Left ventricle myocardium inferior (tissue), 1 donor: ENCODE measurements around the gene THSD4. TPM values are rescaled to one million over a fixed set of nuclear protein-coding genes. Genes with fewer than 3 reads are reported as not detected.
A peak's percentile ranks its signal among the peaks of the same experiment; 100 is the strongest.

Source experiments
- DNase-seq: peaks from one replicate; pipeline ENCODE4 v3.0.0-alpha.2; 2020
- H3K27ac ChIP-seq: fragments of 200-600 bp; replicated peaks from 2 replicates; pipeline ENCODE4 v1.8.0; 2021
- H3K27me3 ChIP-seq: fragments of 200-600 bp; 2 replicates; pipeline ENCODE4 v1.8.0; 2021; ENCODE audit warnings: low read depth
- H3K36me3 ChIP-seq: fragments of 200-600 bp; 2 replicates; pipeline ENCODE4 v1.8.0; 2021
- H3K4me1 ChIP-seq: fragments of 200-600 bp; 2 replicates; pipeline ENCODE4 v1.8.0; 2021
- H3K4me3 ChIP-seq: fragments of 200-600 bp; 2 replicates; pipeline ENCODE4 v1.8.0; 2021; ENCODE audit warnings: mild to moderate bottlenecking, moderate library complexity
- H3K9me3 ChIP-seq: fragments of 200-600 bp; replicated peaks from 2 replicates; pipeline ENCODE4 v1.8.0; 2021
- intact Hi-C: fragments of 100-400 bp; cut with micrococcal nuclease; formaldehyde crosslinking; loops from one replicate; pipeline ENCODE4 v1.11.0; 2022
- total RNA-seq: library from RNA; stranded (reverse); fragmentation: NEBNext Ultra II Directional; extraction: Animal tissue kit (Norgen Biotek cat#: 25700); gene quantifications from one replicate; pipeline ENCODE4 v1.2.1, GENCODE V29; 2021
- TF ChIP-seq, protein P1 (sequence below): fragments of 200-600 bp; IDR thresholded peaks from 2 replicates; pipeline ENCODE4 v1.8.0; 2021; ENCODE audit warnings: antibody characterized with exemption, mild to moderate bottlenecking, borderline replicate concordance
- donor health status: DM: no; HTN: yes; CAD: no; lungs with severe emphysema.

THSD4 gene
- total RNA-seq, 1 donor from 2014 or later, result 95.8 TPM

DNA sequence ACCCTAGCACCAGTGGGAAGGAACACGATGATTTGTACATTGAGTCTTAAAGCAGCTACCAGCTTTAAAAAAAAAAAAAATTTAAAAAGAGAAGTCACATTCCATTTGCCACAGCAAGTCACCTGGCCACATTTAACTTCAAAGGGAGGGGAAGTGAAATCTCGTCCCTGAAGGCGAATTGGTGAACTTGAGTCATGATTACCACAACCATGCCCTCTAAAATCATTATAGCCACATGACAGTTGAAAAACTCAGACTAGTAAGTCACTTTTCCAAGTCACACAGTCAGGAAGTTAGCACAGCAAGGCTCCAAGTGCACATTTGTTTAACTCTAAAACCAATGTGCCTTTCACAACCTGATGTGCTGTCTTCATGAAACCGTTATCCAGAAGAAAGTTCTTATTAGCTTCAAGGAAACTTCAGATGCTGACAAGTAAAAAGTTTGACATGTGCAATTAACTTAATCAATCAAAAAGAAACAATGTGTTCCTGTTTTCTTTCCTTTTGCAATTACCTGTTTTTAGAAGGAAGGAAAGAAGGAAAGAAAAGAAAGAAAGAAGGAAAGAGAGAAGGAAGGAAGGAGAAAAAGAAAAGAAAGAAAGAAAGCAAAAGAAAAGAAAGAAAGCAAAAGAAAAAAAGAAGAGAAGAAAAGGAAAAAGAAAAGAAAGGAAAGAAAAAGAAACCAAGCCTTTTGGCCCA, 8.3 kb upstream of the THSD4 start:
- H3K4me3 ChIP-seq, result no peak overlapping the region
- intact Hi-C loops, result loop anchor here (10.0 kb wide), 3 partner anchors 92 to 328 kb away; partner anchors contain the start of genes LRRC49 and THAP10
- no peaks in the 10 kb centered on the region for H3K9me3 ChIP-seq
- H3K4me1 ChIP-seq, result no peaks in the 10 kb centered on the region
- TF ChIP-seq, protein P1, sequence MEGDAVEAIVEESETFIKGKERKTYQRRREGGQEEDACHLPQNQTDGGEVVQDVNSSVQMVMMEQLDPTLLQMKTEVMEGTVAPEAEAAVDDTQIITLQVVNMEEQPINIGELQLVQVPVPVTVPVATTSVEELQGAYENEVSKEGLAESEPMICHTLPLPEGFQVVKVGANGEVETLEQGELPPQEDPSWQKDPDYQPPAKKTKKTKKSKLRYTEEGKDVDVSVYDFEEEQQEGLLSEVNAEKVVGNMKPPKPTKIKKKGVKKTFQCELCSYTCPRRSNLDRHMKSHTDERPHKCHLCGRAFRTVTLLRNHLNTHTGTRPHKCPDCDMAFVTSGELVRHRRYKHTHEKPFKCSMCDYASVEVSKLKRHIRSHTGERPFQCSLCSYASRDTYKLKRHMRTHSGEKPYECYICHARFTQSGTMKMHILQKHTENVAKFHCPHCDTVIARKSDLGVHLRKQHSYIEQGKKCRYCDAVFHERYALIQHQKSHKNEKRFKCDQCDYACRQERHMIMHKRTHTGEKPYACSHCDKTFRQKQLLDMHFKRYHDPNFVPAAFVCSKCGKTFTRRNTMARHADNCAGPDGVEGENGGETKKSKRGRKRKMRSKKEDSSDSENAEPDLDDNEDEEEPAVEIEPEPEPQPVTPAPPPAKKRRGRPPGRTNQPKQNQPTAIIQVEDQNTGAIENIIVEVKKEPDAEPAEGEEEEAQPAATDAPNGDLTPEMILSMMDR, result no peak
- no peaks in the 10 kb centered on the region for H3K27me3 ChIP-seq
- H3K27ac ChIP-seq, result no peak overlapping the region
- no peak for DNase-seq
- H3K36me3 ChIP-seq, result no peaks in the 10 kb centered on the region

DNA sequence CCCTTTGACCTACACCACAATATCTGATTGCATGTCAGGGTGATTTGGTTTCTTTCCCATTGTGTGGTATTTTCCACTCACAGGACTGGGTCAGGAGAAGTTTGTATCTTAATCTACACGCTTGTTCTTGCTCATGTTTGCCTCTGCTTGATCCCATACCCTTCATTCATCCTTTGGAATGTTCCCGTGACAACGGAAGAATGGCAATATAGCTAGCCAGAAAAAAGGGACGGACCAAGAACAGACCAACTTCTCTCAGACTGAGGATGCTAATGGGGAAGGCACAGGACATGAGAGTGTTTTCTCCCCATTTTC, 7.8 kb upstream of the THSD4 start:
- TF ChIP-seq, protein P1, result no peak
- H3K27me3 ChIP-seq, result no peaks in the 10 kb centered on the region
- intact Hi-C loops, result loop anchor here (10.0 kb wide), 3 partner anchors 93 to 327 kb away; partner anchors contain the start of genes LRRC49 and THAP10

DNA sequence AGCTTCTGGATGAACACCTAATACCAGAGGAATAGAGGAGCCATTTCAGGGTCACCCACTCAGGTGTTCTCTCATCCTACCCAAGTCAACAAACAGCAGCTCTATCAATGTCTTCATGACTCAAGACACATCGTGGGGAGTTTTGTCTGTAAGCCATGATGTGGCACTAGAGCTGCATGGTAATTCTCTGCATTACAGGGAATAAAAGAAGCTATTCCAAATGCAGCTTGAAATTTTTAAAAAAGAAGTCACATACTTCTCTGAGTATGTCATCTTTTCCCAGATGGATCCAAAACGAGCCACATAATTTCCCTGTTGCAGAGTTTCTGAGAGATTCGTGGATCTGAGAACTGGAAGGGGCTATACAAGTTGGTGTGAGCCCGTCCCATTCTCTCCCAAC, 6.1 kb upstream of the THSD4 start:
- Histone ChIP-seq H3K9me3 (no peaks in the 10 kb centered on the region), H3K27me3 (no peaks in the 10 kb centered on the region), H3K36me3 (no peaks in the 10 kb centered on the region), H3K27ac (no peak overlapping the region), H3K4me3 (no peak overlapping the region), H3K4me1 (no peaks in the 10 kb centered on the region)
- intact Hi-C loops, result loop anchor here (10.0 kb wide), 3 partner anchors 94 to 326 kb away; partner anchors contain the start of genes LRRC49 and THAP10
- TF ChIP-seq, protein P1, result peak; percentile 32
- DNase-seq, result no peak

More for the DNA sequence above, 7.8 kb upstream of the THSD4 start:
- H3K27ac ChIP-seq, result no peak overlapping the region
- no peaks in the 10 kb centered on the region for H3K9me3 ChIP-seq
- H3K36me3 ChIP-seq, result no peaks in the 10 kb centered on the region
- H3K4me3 ChIP-seq, result no peak overlapping the region
- DNase-seq, result no peak
- H3K4me1 ChIP-seq, result no peaks in the 10 kb centered on the region

DNA sequence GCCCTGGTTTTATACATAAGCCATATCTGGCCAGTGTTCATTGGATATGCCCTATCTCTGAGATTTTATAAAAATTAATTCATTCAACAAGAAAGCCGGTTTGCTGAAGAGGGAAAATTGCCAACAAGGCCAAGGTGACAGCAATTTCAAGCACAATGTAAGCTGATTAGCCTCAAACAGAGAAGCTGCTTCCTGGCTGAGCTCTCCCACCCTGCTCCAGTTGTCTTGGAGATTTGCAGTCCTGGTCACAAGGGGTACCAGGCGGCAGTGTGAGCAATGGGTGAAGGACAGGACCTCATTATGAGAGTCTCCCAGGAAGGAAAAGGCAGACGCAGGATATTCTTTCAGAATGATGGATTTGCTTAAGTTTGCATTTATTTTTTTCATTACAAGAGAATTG, 5.4 kb upstream of the THSD4 start:
- H3K9me3 ChIP-seq, result no peaks in the 10 kb centered on the region
- TF ChIP-seq, protein P1, result no peak
- no peaks in the 10 kb centered on the region for H3K27me3 ChIP-seq
- no peak overlapping the region for H3K27ac ChIP-seq
- no peak overlapping the region for H3K4me3 ChIP-seq
- H3K4me1 ChIP-seq, result peaks cover 7% of the 10 kb centered on the region
- intact Hi-C loops, result loop anchor here (10.0 kb wide), 3 partner anchors 95 to 325 kb away; partner anchors contain the start of genes LRRC49 and THAP10
- no peak for DNase-seq
- H3K36me3 ChIP-seq, result no peaks in the 10 kb centered on the region

DNA sequence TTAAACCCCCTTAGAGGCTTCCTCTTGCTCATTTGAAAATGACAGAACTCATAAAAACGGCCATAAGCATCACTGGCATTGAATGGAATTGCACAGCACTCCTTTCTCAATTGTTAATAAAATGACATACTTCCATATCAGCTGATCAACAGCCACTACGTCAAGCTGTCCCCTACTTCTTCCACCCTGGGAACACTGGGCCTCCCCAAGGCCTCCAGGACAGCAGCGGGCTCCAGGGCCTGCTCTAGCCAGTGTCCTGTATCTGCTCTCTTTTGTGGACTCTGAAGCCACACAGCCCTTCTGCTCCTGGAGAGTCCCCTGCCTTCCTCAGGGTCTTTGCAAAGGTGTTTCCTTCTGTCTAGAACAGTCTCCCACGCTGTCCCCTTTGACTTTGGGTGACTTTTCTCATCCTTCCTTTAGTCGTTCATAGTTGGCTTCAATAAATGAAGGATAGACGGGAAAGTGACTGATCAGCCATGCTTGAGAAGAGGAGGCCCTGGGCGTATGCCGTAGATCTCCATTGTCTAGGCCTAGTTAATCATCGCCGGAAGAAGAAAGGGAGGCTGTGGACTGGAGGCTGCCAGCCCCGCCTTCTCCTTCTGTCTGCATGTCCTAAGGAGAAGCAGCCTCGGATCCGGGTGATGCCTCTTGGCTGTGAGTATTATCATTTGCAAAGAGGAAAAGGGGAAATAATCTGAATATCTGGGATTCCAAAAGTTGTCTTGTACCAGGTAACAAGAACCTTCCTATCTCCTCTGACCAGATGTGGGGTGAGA, 4.7 kb upstream of the THSD4 start:
- Histone ChIP-seq H3K27me3 (no peaks in the 10 kb centered on the region), H3K4me1 (peaks cover 10% of the 10 kb centered on the region), H3K9me3 (no peaks in the 10 kb centered on the region), H3K4me3 (no peak overlapping the region), H3K36me3 (no peaks in the 10 kb centered on the region), H3K27ac (no peak overlapping the region)
- intact Hi-C loops, result no loop called here
- TF ChIP-seq, protein P1, result no peak
- no peak for DNase-seq
